HG02884 (cell line): ENCODE measurements around the gene REXO4.
"Not testable (repeated sequence)": the region's sequence is repeated elsewhere in the genome, so short reads cannot be mapped to it uniquely, and the experiment has no call there.

Experiments used
- ATAC-seq: cut with Tn5 transposase; IDR thresholded peaks from one replicate; pipeline ENCODE4 v1.9.1; 2021; ENCODE audit warnings: mild to moderate bottlenecking, moderate library complexity; ENCODE audit not compliant: unreplicated experiment

The REXO4 gene

GRCh38 chr9:133451865-133452264 lies 34.1 kb upstream of the REXO4 start:
- ATAC-seq, result not testable (repeated sequence)

- ATAC-seq, result no peak
Observed at GRCh38 chr9:133449760-133450159, 31.9 kb upstream of the REXO4 start.

DNA sequence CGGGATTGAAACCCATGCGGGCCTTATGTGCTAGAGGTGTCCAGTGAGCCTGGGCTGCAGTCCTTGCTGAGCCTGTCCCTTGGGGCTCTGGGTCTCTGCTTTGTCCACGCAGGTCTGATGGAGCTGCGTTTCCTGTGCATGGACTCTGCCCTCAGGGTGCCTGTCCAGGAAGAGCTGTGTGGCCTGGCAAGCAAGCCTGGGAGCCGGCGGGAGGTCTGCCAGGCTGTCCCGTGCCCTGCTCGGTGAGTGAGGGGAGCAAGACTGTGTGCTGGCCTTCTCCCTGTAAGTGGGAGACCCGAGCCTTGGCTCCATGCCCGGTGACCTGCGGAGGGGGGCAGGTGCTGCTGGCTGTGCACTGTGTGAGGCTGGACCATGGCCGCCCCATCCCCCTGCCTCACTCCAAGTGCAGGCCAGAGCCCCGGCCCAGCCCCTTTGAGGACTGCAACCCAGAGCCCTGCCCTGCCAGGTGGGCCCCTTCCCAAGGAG lies 30.7 kb upstream of the REXO4 start:
- no peak for ATAC-seq

DNA sequence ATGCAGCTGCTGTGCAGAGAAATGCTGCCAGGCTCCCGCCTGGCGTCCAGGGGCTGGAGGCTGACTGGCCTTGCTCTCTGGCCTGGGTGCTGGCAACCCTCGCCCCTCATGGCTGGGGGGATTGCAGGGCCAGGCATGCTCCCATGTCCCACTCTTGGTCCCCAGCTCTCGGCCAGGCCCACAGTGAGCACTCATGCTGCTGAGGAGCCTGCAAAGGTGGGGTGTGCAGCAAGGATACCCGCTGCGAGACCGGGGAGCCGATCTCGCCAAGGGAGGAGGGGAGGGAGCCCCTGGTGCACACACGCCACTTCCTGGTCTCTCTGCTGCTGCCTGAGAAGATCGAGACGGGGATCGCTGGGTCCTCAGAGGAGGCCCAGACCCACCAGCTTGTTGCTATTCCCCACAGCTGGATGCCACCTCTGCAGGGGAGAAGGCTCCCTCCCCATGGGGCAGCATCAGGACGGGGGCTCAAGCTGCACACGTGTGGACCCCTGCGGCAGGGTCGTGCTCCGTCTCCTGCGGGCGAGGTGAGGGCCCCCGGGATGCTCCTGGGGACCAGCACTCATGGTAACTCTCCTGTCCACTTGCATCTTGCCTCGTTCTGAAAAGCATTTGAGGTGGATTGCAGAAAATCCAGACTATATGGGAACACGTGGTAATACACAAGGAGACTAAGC lies 27.6 kb upstream of the REXO4 start:
- no peak for ATAC-seq

DNA sequence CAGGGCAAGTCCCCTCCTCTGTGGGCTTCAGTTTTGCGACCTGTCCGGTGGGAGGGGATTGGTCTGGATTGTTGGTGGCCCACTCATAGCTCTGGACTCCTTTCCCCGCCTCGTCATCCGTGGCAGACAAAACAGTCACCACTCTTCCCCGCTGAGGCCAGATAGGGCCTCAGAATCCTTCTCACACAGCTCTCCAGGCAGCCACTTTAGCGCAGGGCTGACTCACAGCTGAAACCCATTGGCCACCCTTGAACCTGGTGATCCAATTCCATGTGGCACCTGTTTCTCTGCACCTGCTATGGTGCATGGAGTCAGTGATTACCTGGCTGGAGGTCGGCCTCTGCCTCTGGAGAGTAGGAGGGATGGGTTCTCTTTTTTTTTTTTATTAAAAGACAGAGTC lies 26.2 kb upstream of the REXO4 start:
- ATAC-seq, result no peak

DNA sequence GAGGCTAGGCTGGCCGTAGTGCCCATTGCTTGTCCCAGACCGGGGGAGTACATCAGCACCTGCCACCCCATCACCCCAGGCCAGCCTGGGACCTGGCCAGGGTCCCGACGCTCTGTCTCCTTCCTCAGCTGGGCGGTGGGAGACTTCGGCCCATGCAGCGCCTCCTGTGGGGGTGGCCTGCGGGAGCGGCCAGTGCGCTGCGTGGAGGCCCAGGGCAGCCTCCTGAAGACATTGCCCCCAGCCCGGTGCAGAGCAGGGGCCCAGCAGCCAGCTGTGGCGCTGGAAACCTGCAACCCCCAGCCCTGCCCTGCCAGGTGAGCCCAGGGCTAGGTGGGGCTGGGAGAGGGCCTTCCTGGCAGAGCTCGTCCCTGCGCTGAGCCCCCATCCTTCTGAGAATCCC lies 25.4 kb upstream of the REXO4 start:
- ATAC-seq, result no peak

- ATAC-seq, result no peak
Observed at GRCh38 chr9:133441571-133441970, 23.8 kb upstream of the REXO4 start.

DNA sequence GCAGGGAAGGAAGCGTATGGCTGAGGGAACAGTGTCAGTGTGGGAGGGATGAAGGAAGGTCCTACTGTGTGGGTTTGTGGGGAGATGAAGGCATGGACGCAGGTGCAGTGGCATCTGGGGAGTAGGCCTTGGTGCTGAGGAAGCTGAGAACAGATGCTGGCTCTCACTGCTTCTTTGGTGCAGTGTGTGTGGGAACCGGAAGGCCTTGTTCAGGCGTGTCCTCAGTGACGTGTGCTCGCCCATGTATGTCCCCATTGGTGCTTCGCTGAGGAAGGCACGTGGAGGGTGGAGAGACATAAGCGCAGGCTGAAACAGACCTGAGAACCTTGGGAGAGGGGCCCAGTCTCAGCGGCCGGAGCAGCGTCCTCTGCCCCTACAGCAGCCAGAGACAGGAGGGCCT lies 23.1 kb upstream of the REXO4 start:
- ATAC-seq, result no peak

- ATAC-seq, result no peak
Observed at GRCh38 chr9:133439337-133439736, 21.5 kb upstream of the REXO4 start.

GRCh38 chr9:133437753-133438531 lies 20.1 kb upstream of the REXO4 start:
- no peak for ATAC-seq

- ATAC-seq, result no peak
Observed at GRCh38 chr9:133436681-133437080, 18.9 kb upstream of the REXO4 start.

- no peak for ATAC-seq
Observed at GRCh38 chr9:133433351-133433843, 15.6 kb upstream of the REXO4 start.

GRCh38 chr9:133430244-133430643 lies 12.4 kb upstream of the REXO4 start:
- ATAC-seq, result no peak

GRCh38 chr9:133429641-133430161 lies 11.9 kb upstream of the REXO4 start:
- no peak for ATAC-seq

DNA sequence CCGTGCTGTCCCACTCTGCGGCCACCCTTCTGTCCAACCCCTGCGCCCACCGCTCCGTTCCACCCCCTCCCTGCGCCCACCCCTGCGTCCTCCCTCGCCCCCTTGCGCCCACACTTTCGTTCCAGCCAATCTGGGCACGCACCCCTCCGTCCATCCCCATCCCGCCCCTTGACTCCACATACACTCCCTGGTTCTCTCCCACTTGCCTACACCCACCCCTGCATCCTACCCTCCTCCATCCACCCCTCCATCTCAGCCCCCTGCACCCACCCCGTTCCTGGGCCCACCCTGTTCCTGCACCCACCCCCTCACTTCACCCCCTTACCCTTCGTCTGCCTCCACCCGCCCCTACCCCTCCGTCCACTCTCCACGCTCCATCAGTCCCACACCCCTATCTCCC lies 11.4 kb upstream of the REXO4 start:
- no peak for ATAC-seq

DNA sequence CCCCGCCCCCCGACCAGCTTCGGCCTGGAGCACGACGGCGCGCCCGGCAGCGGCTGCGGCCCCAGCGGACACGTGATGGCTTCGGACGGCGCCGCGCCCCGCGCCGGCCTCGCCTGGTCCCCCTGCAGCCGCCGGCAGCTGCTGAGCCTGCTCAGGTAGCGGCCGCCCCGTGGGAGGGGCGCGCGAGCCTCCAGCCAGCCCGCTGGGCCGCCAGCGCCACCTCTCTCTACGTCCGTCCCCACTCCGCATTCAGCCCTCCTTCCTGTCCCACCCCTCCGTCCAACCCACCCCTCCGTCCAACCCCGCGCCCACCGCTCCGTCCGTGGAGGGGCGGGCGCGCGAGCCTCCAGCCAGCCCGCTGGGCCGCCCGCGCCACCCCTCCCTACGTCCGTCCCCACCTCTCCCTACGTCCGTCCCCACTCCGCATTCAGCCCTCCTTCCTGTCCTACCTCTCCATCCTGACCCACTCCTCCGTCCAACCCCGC lies 10.8 kb upstream of the REXO4 start:
- ATAC-seq, result no peak

DNA sequence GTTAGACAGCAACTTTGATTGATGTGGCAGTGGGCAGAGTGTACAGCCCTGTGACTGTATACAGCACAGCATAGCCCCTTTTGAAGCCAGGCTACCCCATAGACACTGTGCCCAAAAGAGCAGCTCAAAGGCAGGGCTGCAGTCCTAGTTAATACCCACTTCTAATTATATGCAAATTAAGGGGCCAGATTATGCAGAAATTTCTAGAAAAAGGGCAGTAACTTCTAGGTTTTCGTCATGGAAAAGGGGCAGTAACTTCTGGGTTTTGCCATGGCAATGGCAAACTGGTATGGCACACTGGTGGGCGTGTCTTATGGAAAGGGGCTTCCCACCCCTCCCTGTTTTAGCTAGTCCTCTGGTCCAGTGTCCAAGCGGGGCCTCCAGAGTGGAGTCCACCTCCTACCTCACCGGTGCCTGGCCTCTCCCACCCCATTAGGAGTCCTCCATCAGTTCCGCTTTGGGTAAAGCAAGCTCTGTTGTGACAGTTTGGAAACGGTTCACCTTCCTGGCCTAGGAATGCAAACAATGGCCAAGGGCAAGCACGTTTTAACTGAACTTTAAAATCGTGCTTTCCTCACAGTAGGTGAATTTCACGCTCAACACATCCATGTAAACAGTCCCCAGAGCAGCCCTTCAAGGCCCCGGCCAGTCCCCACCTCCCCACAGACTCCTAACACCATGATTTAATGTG lies 10.0 kb upstream of the REXO4 start:
- ATAC-seq, result no peak

DNA sequence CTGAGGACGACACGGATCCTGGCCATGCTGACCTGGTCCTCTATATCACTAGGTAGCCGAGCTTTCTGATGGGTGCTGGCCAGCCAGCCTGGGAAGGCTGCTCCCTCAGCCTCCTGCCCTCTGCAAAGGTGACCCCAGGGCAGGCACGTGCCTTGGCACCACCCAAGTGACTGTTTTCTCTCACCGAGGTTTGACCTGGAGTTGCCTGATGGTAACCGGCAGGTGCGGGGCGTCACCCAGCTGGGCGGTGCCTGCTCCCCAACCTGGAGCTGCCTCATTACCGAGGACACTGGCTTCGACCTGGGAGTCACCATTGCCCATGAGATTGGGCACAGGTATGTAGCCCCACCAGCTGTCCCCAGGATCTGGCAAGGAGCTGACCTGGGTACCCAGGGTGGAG lies 8.2 kb upstream of the REXO4 start:
- ATAC-seq, result no peak

DNA sequence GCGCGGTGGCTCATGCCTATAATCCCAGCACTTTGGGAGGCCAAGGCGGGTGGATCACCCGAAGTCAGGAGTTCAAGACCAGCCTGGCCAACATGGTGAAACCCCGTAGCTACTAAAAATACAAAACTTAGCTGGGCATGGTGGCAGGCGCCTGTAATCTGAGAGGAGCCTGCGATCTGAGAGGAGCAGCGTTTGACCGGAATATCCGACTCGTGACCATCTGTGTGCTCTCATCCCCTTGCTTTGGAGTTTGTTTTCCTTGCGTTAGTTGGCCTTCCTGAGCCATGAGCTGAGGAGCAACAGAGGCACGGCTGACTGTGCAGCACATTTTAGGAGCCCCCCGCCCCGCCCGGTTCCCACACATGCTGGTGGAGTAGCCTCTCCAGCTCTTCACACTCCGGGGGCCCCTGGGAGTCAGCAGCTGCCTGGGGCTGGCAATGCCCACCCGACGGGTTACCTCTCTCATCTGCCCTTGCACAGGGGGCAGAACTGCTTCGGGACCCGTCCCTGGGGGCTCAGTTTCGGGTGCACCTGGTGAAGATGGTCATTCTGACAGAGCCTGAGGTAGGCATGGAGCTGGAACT lies 7.3 kb upstream of the REXO4 start:
- ATAC-seq, result no peak

DNA sequence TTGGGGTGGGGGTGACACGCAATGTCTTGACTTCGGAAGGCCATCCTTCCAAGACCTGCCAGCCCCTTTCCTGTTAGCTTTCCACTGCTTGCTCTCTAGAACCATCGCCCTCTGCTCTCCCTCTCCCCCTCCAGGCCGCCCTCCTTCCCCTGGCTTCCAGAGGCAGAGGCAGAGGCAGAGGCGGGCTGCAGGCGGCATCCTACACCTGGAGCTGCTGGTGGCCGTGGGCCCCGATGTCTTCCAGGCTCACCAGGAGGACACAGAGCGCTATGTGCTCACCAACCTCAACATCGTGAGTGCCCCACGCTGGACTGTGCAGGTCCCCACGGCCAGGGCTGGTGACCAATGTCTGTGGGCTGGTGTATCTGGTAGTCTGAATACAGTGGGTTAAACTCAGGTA lies 6.4 kb upstream of the REXO4 start:
- no peak for ATAC-seq

- no peak for ATAC-seq
Observed at GRCh38 chr9:133423216-133423615, 5.4 kb upstream of the REXO4 start.
